K562 (cell line): ENCODE data around the gene CELA3A. TPM values are rescaled to one million over a fixed set of nuclear protein-coding genes. Genes with fewer than 3 reads are reported as not detected.

Source experiments
- ARID1B ChIP-seq: fragments of 450-650 bp; IDR thresholded peaks from 2 replicates; pipeline ENCODE4 v1.6.1; 2016; ENCODE audit warnings: antibody characterized with exemption, mild to moderate bottlenecking, inconsistent platforms
- CREB5 ChIP-seq: fragments of 250-450 bp; sonication (Bioruptor Pico); IDR thresholded peaks from 2 replicates; pipeline ENCODE4 v1.5.0; 2020; ENCODE audit warnings: mild to moderate bottlenecking
- DNMT1 ChIP-seq: fragments of 450-650 bp; IDR thresholded peaks from 2 replicates; pipeline ENCODE4 v1.6.1; 2016; ENCODE audit warnings: antibody characterized with exemption, mild to moderate bottlenecking
- ETS2 ChIP-seq: IDR thresholded peaks from 2 replicates; pipeline ENCODE4 v1.6.1; 2016; ENCODE audit warnings: borderline replicate concordance, missing genetic modification characterization, mild to moderate bottlenecking, moderate library complexity, missing compliant biosample characterization; ENCODE audit not compliant: poor library complexity, severe bottlenecking
- ETV1 ChIP-seq: fragments of 450-650 bp; conservative IDR thresholded peaks from 2 replicates; pipeline ENCODE4 v1.6.1; 2016; ENCODE audit warnings: missing genetic modification characterization, control low read depth, low read depth, missing compliant biosample characterization
- FUS ChIP-seq: fragments of 200-400 bp; formaldehyde crosslinking; optimal IDR thresholded peaks from 2 replicates; pipeline ENCODE3; 2017; ENCODE audit warnings: low read depth, low read length
- HEY1 ChIP-seq: fragments of 250-450 bp; sonication (Bioruptor Pico); IDR thresholded peaks from 2 replicates; pipeline ENCODE4 v1.5.0; 2020; ENCODE audit warnings: mild to moderate bottlenecking, moderate library complexity, borderline replicate concordance
- NR2C1 ChIP-seq, 2 experiments: fragments of 450-650 bp; IDR thresholded peaks; 2 replicates each; pipeline ENCODE4 v1.6.1; 2017; ENCODE audit warnings: mild to moderate bottlenecking in 2 of 2, antibody characterized with exemption in 1 of 2, inconsistent platforms in 1 of 2, missing compliant biosample characterization in 1 of 2, missing genetic modification characterization in 1 of 2
- ZBTB11 ChIP-seq, 3 experiments: fragments of 200-800 bp in 1 of 3; fragments of 250-450 bp in 1 of 3; fragments of 450-650 bp in 1 of 3; sonication (Bioruptor Pico) in 1 of 3; sonication (Bioruptor generic) in 1 of 3; formaldehyde crosslinking in 1 of 3; IDR thresholded peaks; 2 replicates each; pipeline versions ENCODE4 v1.6.1 to v1.8.0; 2016 to 2022; ENCODE audit warnings: mild to moderate bottlenecking in 2 of 3, missing genetic modification characterization in 2 of 3, missing compliant biosample characterization in 1 of 3, moderate library complexity in 1 of 3
- ZNF184 ChIP-seq: sonication (generic); formaldehyde crosslinking; IDR thresholded peaks from 2 replicates; pipeline ENCODE4 v1.5.0; 2020; ENCODE audit warnings: missing genetic modification reagents
- ZNF318 ChIP-seq, 2 experiments: fragments of 450-650 bp; IDR thresholded peaks; 2 replicates each; pipeline ENCODE4 v1.6.1; 2016; ENCODE audit warnings: mild to moderate bottlenecking in 2 of 2, borderline replicate concordance in 1 of 2, low read depth in 1 of 2, moderate library complexity in 1 of 2
- polyA plus RNA-seq, 8 experiments: library from polyadenylated mRNA; depleted of rRNA in 4 of 8; stranded (reverse) in 5 of 8; unstranded in 3 of 8; fragments of >200 nt; fragmentation: Nextera tagmentation in 2 of 8; fragmentation: Illumina TruSeq in 1 of 8; extraction: Ambion mirVana in 2 of 8; extraction: Trizol in 1 of 8; gene quantifications; 2 replicates each; pipeline versions ENCODE4 v1.2.1 to v1.2.3, GENCODE V29; 2011 to 2014; ENCODE audit warnings: inconsistent platforms in 1 of 8, missing spikeins in 1 of 8
- total RNA-seq, 7 experiments: library from RNA; depleted of rRNA in 6 of 7; stranded (reverse); fragments of >200 nt in 6 of 7; fragmentation: Illumina TruSeq in 2 of 7; extraction: Trizol in 2 of 7; gene quantifications; 2 replicates each; pipeline versions ENCODE4 v1.2.1 to v1.2.3, GENCODE V29; 2011 to 2021; ENCODE audit warnings: low replicate concordance in 1 of 7

The CELA3A gene
- total and polyA plus RNA-seq, 9 of the 15 experiments (the other 6 are each of a cell fraction or from before 2014, with no cell fraction given): 5.4 TPM; not detected in 8

DNA sequence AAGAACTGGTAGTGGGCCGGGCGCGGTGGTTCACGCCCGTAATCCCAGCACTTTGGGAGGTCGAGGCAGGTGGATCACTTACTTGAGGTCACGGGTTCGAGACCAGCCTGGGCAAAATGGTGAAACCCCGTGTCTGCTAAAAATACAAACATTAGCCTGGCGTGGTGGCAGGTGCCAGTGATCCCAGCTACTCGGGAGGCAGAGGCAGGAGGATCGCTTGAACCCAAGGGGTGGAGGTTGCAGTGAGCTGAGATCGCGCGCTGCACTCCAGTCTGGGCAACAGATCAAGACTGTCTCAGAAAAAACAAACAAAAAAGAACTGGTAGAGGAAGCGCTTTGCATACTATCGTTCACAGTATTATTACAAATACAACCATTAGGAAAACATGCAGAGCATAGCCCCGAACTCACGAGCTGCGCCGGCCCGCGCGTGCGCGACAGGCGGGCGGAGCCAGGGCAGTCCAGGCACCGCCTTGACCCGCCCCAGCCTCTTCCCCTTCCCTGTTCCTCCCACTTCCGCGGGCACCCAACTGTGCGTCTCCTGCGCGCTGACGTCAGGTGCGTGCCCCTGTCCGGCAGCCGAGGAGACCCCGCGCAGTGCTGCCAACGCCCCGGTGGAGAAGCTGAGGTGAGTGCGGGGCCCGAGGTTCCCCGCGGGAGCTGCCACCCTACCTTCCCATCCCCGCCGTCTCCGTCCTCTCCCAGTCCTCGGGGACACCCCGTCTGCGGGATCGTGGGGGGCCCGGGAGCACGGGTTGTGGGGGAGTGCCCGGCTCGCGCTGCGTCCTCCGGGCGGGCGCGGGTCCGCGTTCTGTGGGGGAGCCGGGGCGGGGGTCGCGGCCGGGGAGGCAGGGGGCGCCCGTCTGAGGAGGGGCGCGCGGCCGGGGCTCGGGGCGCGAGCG is 50.9 kb downstream of the CELA3A start, which contains the start of gene CDC42 (continued):
- TF ChIP-seq ZNF318 (IDR thresholded peaks at IDR 0.05; ENCODE audit: borderline replicate concordance in 1 of 2, low read depth in 1 of 2) (no peak), ZNF184 (no peak), ETV1 (tag) (no peak), FUS (no peak), HEY1 (CRISPR knock-in tag) (no peak), ETS2 (tag) (no peak), DNMT1 (no peak), ZBTB11 (CRISPR knock-in tag; IDR thresholded peaks at IDR 0.05) (no peak; a peak in 1 of 6 replicates), NR2C1 (IDR thresholded peaks at IDR 0.05) (no peak), NR2C1 (tag; IDR thresholded peaks at IDR 0.05) (no peak), CREB5 (CRISPR knock-in tag) (no peak), ARID1B (no peak)
